HEK293T (cell line): ENCODE measurements around the gene ARHGAP42.

Experiments used
- BHLHE40 ChIP-seq: fragments of 450-650 bp; IDR thresholded peaks from 2 replicates; pipeline ENCODE4 v1.6.1; 2016; ENCODE audit warnings: mild to moderate bottlenecking, moderate library complexity, borderline replicate concordance
- ELF4 ChIP-seq: fragments of 450-650 bp; IDR thresholded peaks from 2 replicates; pipeline ENCODE4 v1.6.1; 2017; ENCODE audit warnings: antibody characterized with exemption
- FOXA1 ChIP-seq: fragments of 450-650 bp; IDR thresholded peaks from 2 replicates; pipeline ENCODE4 v1.6.1; 2016; ENCODE audit warnings: mild to moderate bottlenecking
- FOXK2 ChIP-seq: fragments of 450-650 bp; IDR thresholded peaks from 2 replicates; pipeline ENCODE4 v1.6.1; 2016; ENCODE audit warnings: mild to moderate bottlenecking
- FOXM1 ChIP-seq: fragments of 450-650 bp; IDR thresholded peaks from 2 replicates; pipeline ENCODE4 v1.6.1; 2017; ENCODE audit warnings: mild to moderate bottlenecking, borderline replicate concordance
- HDGF ChIP-seq: fragments of 450-650 bp; IDR thresholded peaks from 2 replicates; pipeline ENCODE4 v1.6.1; 2017; ENCODE audit warnings: antibody characterized with exemption, borderline replicate concordance
- L3MBTL2 ChIP-seq: fragments of 450-650 bp; conservative IDR thresholded peaks from 2 replicates; pipeline ENCODE4 v1.6.1; 2016; ENCODE audit warnings: mild to moderate bottlenecking
- LEF1 ChIP-seq: fragments of 450-650 bp; IDR thresholded peaks from 2 replicates; pipeline ENCODE4 v1.6.1; 2017; ENCODE audit warnings: mild to moderate bottlenecking, borderline replicate concordance
- NFRKB ChIP-seq: fragments of 450-650 bp; IDR thresholded peaks from 2 replicates; pipeline ENCODE4 v1.6.1; 2016; ENCODE audit warnings: mild to moderate bottlenecking, moderate library complexity
- SP1 ChIP-seq: fragments of 450-650 bp; IDR thresholded peaks from 2 replicates; pipeline ENCODE4 v1.6.1; 2017
- SUZ12 ChIP-seq: fragments of 450-650 bp; IDR thresholded peaks from 2 replicates; pipeline ENCODE4 v1.6.1; 2016; ENCODE audit warnings: mild to moderate bottlenecking
- TARDBP ChIP-seq: fragments of 450-650 bp; IDR thresholded peaks from 2 replicates; pipeline ENCODE4 v1.6.1; 2016
- ZNF384 ChIP-seq: fragments of 450-650 bp; IDR thresholded peaks from 2 replicates; pipeline ENCODE4 v1.6.1; 2016
- TF ChIP-seq, protein P1 (sequence below): fragments of 450-650 bp; IDR thresholded peaks from 2 replicates; pipeline ENCODE4 v1.6.1; 2016

DNA sequence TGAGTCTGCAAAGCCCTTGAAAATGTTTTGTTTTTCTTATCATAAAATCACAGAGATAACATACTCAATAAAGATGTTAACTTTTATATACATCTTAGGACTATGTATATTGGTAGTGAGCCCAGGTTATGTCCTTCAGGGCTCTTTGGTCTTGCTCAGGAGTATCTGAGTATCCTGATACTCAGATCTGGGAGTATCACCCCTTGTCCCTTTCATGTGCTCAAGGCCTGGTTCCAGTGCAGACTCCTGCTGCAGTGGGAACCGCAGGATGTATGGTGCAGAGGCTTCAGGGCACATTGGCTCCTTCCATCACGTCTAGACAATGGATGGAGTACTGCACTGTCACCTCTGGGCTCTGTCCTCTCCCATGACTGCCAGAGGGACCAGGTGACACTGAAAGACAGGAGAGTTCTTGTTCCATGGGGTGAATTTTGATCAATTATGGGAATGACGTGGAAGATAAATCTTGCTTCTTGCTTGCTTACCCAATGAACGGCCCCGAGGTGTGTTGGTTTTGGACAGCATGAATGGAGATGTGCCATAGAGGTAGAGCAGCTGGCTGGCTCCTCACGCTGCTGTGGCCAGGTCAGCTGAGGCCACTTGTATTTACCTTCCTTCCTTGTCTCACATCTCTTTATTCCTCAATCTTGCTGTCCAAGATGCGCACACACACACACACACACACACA, 215.5 kb downstream of the ARHGAP42 start:
- no peak for TF ChIP-seq BHLHE40
- no peak for TF ChIP-seq SP1
- no peak for TF ChIP-seq L3MBTL2
- TF ChIP-seq FOXA1, result no peak
- TF ChIP-seq HDGF, result no peak
- no peak for TF ChIP-seq FOXM1
- TF ChIP-seq, protein P1, sequence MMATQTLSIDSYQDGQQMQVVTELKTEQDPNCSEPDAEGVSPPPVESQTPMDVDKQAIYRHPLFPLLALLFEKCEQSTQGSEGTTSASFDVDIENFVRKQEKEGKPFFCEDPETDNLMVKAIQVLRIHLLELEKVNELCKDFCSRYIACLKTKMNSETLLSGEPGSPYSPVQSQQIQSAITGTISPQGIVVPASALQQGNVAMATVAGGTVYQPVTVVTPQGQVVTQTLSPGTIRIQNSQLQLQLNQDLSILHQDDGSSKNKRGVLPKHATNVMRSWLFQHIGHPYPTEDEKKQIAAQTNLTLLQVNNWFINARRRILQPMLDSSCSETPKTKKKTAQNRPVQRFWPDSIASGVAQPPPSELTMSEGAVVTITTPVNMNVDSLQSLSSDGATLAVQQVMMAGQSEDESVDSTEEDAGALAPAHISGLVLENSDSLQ, result no peak
- TF ChIP-seq NFRKB, result no peak
- TF ChIP-seq LEF1, result no peak
- TF ChIP-seq SUZ12, result no peak
- TF ChIP-seq ELF4, result no peak
- no peak for TF ChIP-seq FOXK2
- TF ChIP-seq ZNF384, result no peak
- TF ChIP-seq TARDBP, result no peak
